Keratinocyte (primary cell): ENCODE measurements around the gene BSG. TPM values are rescaled to one million over a fixed set of nuclear protein-coding genes. Genes with fewer than 3 reads are reported as not detected.

ENCODE experiments used
- DNase-seq: peaks from one replicate; pipeline ENCODE4 v3.0.0-alpha.2; 2011; ENCODE audit warnings: low read depth, missing footprints, low spot score
- FAIRE-seq: peaks from 2 replicates; lab custom pipeline; 2011; peaks lifted over from hg19 to GRCh38; lab: Jason Lieb, UNC
- H2AFZ ChIP-seq: 2 replicates; pipeline ENCODE4 v1.6.0; 2012; ENCODE audit warnings: low read length, control low read depth, inconsistent platforms; ENCODE audit not compliant: control insufficient read depth
- H3K27ac ChIP-seq: 2 replicates; pipeline ENCODE4 v1.5.1; 2011; ENCODE audit warnings: low read length; ENCODE audit not compliant: control insufficient read depth, insufficient read depth
- H3K27me3 ChIP-seq: 3 replicates; pipeline ENCODE4 v1.6.0; 2011; ENCODE audit warnings: low read length; ENCODE audit not compliant: control insufficient read depth, insufficient read depth; ENCODE audit errors: extremely low read depth
- H3K36me3 ChIP-seq, 2 experiments: 2 replicates in 1 of 2; 3 replicates in 1 of 2; pipeline ENCODE4 v1.5.1; 2011; ENCODE audit warnings: low read length in 2 of 2, mild to moderate bottlenecking in 1 of 2; ENCODE audit not compliant: control insufficient read depth in 2 of 2, insufficient read depth in 2 of 2; ENCODE audit errors: extremely low read depth in 1 of 2
- H3K4me1 ChIP-seq: 3 replicates; pipeline ENCODE4 v1.5.1; 2011; ENCODE audit warnings: low read length; ENCODE audit not compliant: control insufficient read depth, insufficient read depth; ENCODE audit errors: extremely low read depth
- H3K4me2 ChIP-seq: 3 replicates; pipeline ENCODE4 v1.6.0; 2011; ENCODE audit warnings: low read depth, low read length; ENCODE audit not compliant: control insufficient read depth, insufficient read depth; ENCODE audit errors: extremely low read depth
- H3K4me3 ChIP-seq, 3 experiments: fragments of 200-600 bp in 1 of 3; sonication (generic) in 1 of 3; 2 replicates in 2 of 3; 3 replicates in 1 of 3; pipeline ENCODE4 v1.5.1; 2011 to 2016; ENCODE audit warnings: low read length in 3 of 3, mild to moderate bottlenecking in 3 of 3, control low read depth in 2 of 3, inconsistent platforms in 1 of 3, low read depth in 1 of 3, mixed read lengths in 1 of 3, mixed run types in 1 of 3, moderate library complexity in 1 of 3; ENCODE audit not compliant: control insufficient read depth in 2 of 3, insufficient read depth in 2 of 3; ENCODE audit errors: extremely low read depth in 1 of 3
- H3K79me2 ChIP-seq: 2 replicates; pipeline ENCODE4 v1.6.0; 2012; ENCODE audit warnings: low read length; ENCODE audit not compliant: control insufficient read depth, insufficient read depth
- H3K9ac ChIP-seq: 3 replicates; pipeline ENCODE4 v1.6.0; 2011; ENCODE audit warnings: low read length; ENCODE audit not compliant: control insufficient read depth, insufficient read depth; ENCODE audit errors: extremely low read depth
- H3K9me1 ChIP-seq: 3 replicates; pipeline ENCODE4 v1.6.0; 2011; ENCODE audit warnings: low read length; ENCODE audit not compliant: control insufficient read depth, insufficient read depth; ENCODE audit errors: extremely low read depth
- H3K9me3 ChIP-seq: 2 replicates; pipeline ENCODE4 v1.5.1; 2012; ENCODE audit warnings: low read depth, low read length; ENCODE audit not compliant: control insufficient read depth
- H4K20me1 ChIP-seq: 3 replicates; pipeline ENCODE4 v1.6.0; 2011; ENCODE audit warnings: low read length; ENCODE audit not compliant: control insufficient read depth, insufficient read depth; ENCODE audit errors: extremely low read depth
- EZH2 ChIP-seq: IDR thresholded peaks from one replicate; pipeline ENCODE4 v1.6.1; 2012; ENCODE audit warnings: inconsistent platforms, mild to moderate bottlenecking, low read length, moderate library complexity
- dilution Hi-C: fragments of 300-500 bp; cut with MboI; formaldehyde crosslinking; loops from one replicate; pipeline ENCODE4 v1.7.0; 2020; ENCODE audit warnings: low sequenced_read_pairs; ENCODE audit not compliant: extremely low pct_ligation_motif_present
- polyA plus RNA-seq, 5 experiments: library from polyadenylated mRNA; depleted of rRNA in 3 of 5; stranded (reverse) in 3 of 5; stranded (forward) in 1 of 5; unstranded in 1 of 5; fragments of >200 nt; gene quantifications; 1 replicate in 1 of 5; 2 replicates in 3 of 5; 3 replicates in 1 of 5; pipeline versions ENCODE4 v1.2.1 to v1.2.3, GENCODE V29; 2011 to 2012; ENCODE audit warnings: missing spikeins in 2 of 5, low read depth in 1 of 5, low replicate concordance in 1 of 5
- TF ChIP-seq, protein P1 (sequence below), 3 experiments: IDR thresholded peaks in 1 of 3; conservative IDR thresholded peaks in 1 of 3; optimal IDR thresholded peaks in 1 of 3; 2 replicates in 2 of 3; 3 replicates in 1 of 3; pipeline versions ENCODE3 to v1.5.1; 2011; ENCODE audit warnings: low read length in 3 of 3, mild to moderate bottlenecking in 3 of 3, moderate library complexity in 2 of 3, control low read depth in 1 of 3, inconsistent platforms in 1 of 3; ENCODE audit not compliant: insufficient read depth in 2 of 3; ENCODE audit errors: extremely low read depth in 1 of 3

BSG gene
- polyA plus RNA-seq, 1 donor (not counting 4 experiments of a cell fraction or from before 2014, with no cell fraction given), result 388 TPM

DNA sequence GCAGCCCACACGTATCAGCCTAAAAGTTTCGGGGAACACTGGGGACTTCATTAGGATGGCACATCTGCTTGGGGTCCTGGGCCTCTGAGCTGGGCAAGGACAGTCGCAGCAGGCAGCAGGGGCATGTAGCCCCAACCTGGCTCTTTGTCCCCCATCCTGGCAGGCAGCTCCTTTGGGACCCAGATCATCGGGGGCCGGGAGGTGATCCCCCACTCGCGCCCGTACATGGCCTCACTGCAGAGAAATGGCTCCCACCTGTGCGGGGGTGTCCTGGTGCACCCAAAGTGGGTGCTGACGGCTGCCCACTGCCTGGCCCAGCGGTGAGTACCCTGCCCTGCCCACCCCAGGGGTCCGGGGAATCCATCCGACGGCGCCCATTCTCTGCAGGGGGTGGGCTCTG lies 25.3 kb upstream of the BSG start:
- Histone ChIP-seq H3K4me3 (no peak overlapping the region), H3K9ac (no peak overlapping the region), H3K4me1 (no peaks in the 10 kb centered on the region), H3K4me2 (no peak overlapping the region), H3K27ac (no peak overlapping the region), H3K36me3 (peaks cover 1 to 5% of the 10 kb centered on the region in 2 experiments), H3K27me3 (no peaks in the 10 kb centered on the region), H3K79me2 (no peaks in the 10 kb centered on the region), H2AFZ (no peak overlapping the region), H3K9me3 (no peaks in the 10 kb centered on the region), H4K20me1 (no peaks in the 10 kb centered on the region), H3K9me1 (no peaks in the 10 kb centered on the region)
- DNase-seq, result no peak
- FAIRE-seq, result no peak
- TF ChIP-seq, protein P1, sequence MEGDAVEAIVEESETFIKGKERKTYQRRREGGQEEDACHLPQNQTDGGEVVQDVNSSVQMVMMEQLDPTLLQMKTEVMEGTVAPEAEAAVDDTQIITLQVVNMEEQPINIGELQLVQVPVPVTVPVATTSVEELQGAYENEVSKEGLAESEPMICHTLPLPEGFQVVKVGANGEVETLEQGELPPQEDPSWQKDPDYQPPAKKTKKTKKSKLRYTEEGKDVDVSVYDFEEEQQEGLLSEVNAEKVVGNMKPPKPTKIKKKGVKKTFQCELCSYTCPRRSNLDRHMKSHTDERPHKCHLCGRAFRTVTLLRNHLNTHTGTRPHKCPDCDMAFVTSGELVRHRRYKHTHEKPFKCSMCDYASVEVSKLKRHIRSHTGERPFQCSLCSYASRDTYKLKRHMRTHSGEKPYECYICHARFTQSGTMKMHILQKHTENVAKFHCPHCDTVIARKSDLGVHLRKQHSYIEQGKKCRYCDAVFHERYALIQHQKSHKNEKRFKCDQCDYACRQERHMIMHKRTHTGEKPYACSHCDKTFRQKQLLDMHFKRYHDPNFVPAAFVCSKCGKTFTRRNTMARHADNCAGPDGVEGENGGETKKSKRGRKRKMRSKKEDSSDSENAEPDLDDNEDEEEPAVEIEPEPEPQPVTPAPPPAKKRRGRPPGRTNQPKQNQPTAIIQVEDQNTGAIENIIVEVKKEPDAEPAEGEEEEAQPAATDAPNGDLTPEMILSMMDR (optimal IDR thresholded peaks at IDR 0.05 in 1 of 3, IDR thresholded peaks at IDR 0.05 in 1 of 3, conservative IDR thresholded peaks at IDR 0.05 in 1 of 3; ENCODE audit: extremely low read depth in 1 of 3, insufficient read depth in 2 of 3, low read length in 3 of 3), result no peak
- no peak for TF ChIP-seq EZH2
- dilution Hi-C loops, result no loop called here

DNA sequence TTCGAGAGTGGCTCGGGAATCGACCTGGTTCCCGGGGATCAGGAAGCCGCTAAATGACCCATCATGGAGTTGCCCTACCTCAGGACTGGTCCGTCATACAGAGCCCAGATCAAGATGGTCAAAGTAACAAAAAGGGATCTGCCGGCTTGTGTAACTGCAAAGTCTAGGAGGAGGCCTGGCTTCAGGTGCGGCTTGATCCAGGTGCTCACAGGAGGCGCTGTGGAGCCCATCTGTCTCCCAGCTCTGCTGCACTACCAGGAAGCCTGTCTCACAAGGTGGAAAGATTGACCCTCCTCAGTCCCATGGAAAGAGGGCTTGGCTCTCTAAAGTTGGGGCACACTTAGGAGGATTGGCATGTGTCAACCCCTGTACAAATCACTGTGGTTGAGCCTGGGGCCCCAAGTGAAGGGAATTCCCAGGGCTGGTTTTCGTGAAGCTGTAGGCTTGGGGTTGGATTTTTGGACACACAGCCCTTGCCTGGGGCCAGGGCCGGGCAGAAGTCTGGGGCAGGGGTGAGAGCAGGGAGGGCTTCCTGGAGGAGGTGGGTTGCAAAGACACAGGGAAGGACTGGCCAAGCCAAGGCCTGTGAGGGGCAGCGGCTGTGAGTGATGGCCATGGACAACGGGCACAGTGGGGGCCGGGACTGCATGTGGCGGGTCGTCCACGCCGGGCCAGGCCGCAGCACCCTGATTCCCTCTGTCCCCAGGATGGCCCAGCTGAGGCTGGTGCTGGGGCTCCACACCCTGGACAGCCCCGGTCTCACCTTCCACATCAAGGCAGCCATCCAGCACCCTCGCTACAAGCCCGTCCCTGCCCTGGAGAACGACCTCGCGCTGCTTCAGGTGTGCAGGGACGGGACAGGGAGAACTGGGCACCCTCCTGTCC lies 24.3 kb upstream of the BSG start:
- H2AFZ ChIP-seq, result no peak overlapping the region
- no peaks in the 10 kb centered on the region for H3K9me1 ChIP-seq
- H3K9ac ChIP-seq, result no peak overlapping the region
- FAIRE-seq, result no peak
- no peaks in the 10 kb centered on the region for H3K36me3 ChIP-seq
- no peak overlapping the region for H3K4me2 ChIP-seq
- DNase-seq, result no peak
- H3K9me3 ChIP-seq, result no peaks in the 10 kb centered on the region
- H3K4me3 ChIP-seq, result no peak overlapping the region
- dilution Hi-C loops, result no loop called here
- no peaks in the 10 kb centered on the region for H3K79me2 ChIP-seq
- H4K20me1 ChIP-seq, result no peaks in the 10 kb centered on the region
- no peaks in the 10 kb centered on the region for H3K27me3 ChIP-seq
- H3K27ac ChIP-seq, result no peak overlapping the region
- TF ChIP-seq, protein P1 (optimal IDR thresholded peaks at IDR 0.05 in 1 of 3, IDR thresholded peaks at IDR 0.05 in 1 of 3, conservative IDR thresholded peaks at IDR 0.05 in 1 of 3; ENCODE audit: extremely low read depth in 1 of 3, insufficient read depth in 2 of 3, low read length in 3 of 3), result peak in 2 of 3 experiments; percentile 2 to 8
- no peak for TF ChIP-seq EZH2
- no peaks in the 10 kb centered on the region for H3K4me1 ChIP-seq
